Erythroblast (primary cell): ENCODE results near the gene EFEMP2.

Source experiments
- GATA1 ChIP-seq: IDR thresholded peaks from 2 replicates; pipeline ENCODE4 v1.6.1; 2011; ENCODE audit warnings: low read depth, mild to moderate bottlenecking, control low read depth, low read length, moderate library complexity
- POLR2A ChIP-seq: IDR thresholded peaks from 2 replicates; pipeline ENCODE4 v1.6.1; 2011; ENCODE audit warnings: mild to moderate bottlenecking, low read length

DNA sequence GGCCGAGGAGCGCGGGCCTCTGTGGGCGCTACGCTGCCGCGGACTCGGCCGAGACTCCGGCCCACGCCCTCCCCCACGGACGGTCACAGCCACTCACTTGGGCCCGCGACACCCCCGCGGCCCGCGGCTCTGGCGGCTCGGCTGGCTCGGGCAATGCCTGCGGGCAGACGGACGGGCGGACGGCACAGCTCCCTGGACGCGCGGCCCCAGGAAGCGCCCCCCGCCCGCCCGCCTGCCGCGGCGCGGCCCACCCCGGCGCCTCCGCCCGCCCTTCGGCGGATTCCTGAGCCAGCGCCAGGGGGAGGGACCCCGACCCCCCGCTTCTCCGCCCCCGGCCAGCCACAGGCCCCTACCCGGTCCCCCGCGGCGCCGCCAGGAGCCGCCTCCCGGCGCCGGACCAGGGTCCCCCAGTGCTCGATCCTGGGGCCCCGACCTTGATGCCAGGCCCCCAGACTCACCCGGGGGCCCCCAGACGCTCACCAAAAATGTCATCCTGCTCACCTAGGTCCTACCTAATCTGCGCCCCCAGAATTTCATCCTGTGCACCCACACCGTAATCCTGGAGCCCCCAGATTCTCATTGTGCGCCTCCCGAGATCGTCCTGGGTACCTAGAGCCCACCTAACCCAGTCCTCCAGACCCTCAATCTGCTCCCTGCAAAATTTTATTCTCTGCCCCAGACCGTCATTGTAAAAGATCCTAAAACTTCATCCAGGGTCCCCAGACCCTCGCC lies at the start of gene EFEMP2:
- no peak for TF ChIP-seq POLR2A
- no peak for TF ChIP-seq GATA1
